A673 (cell line): ENCODE results near the gene CNNM2. TPM values are rescaled to one million over a fixed set of nuclear protein-coding genes. Genes with fewer than 3 reads are reported as not detected.

Experiments
- BruUV-seq: library from RNA; stranded (reverse); fragments of 400-500 nt; replicated peaks from 2 replicates; lab custom pipeline; 2021; lab: Mats Ljungman, UMichigan
- CTCF ChIA-PET: fragments of 300-600 bp; sonication (Branson Sonifier 250); formaldehyde crosslinking; loops from one replicate; lab custom pipeline; 2022; ENCODE audit warnings: antibody characterized with exemption; lab: Charles Lee
- POLR2A ChIA-PET: fragments of 300-600 bp; sonication (Branson Sonifier 250); formaldehyde crosslinking; loops from one replicate; lab custom pipeline; 2022; ENCODE audit warnings: antibody characterized with exemption; ENCODE audit not compliant: low non-redundant PET; lab: Charles Lee
- DNase-seq: peaks from one replicate; pipeline ENCODE4 v3.0.0-alpha.2; 2015; ENCODE audit warnings: low spot score
- H3K27ac ChIP-seq: fragments of 200-600 bp; sonication (generic); 2 replicates; pipeline ENCODE4 v1.5.1; 2016; ENCODE audit warnings: mixed run types, low read depth, mild to moderate bottlenecking, mixed read lengths, antibody characterized with exemption, low read length; ENCODE audit not compliant: poor library complexity, severe bottlenecking
- H3K27me3 ChIP-seq: fragments of 200-600 bp; sonication (generic); replicated peaks from 2 replicates; pipeline ENCODE4 v1.6.1; 2017; ENCODE audit warnings: mixed run types, low read depth, mild to moderate bottlenecking, mixed read lengths, antibody characterized with exemption, low read length; ENCODE audit not compliant: insufficient read depth, poor library complexity
- H3K36me3 ChIP-seq: fragments of 200-600 bp; sonication (generic); 2 replicates; pipeline ENCODE4 v1.6.1; 2016; ENCODE audit warnings: mixed run types, mild to moderate bottlenecking, mixed read lengths, antibody characterized with exemption, low read length; ENCODE audit not compliant: insufficient read depth, poor library complexity, severe bottlenecking
- H3K4me1 ChIP-seq: fragments of 200-600 bp; sonication (generic); 2 replicates; pipeline ENCODE4 v1.6.1; 2017; ENCODE audit warnings: mixed run types, mild to moderate bottlenecking, mixed read lengths, antibody characterized with exemption, low read length; ENCODE audit not compliant: insufficient read depth, poor library complexity, severe bottlenecking
- H3K4me3 ChIP-seq: fragments of 200-600 bp; sonication (generic); 2 replicates; pipeline ENCODE4 v1.5.1; 2016; ENCODE audit warnings: low read depth, mixed run types, mild to moderate bottlenecking, mixed read lengths, low read length; ENCODE audit not compliant: poor library complexity, severe bottlenecking
- H3K9me3 ChIP-seq: fragments of 200-600 bp; sonication (generic); 2 replicates; pipeline ENCODE4 v1.6.1; 2016; ENCODE audit warnings: mixed run types, low read depth, mild to moderate bottlenecking, mixed read lengths, antibody characterized with exemption, low read length; ENCODE audit not compliant: poor library complexity, severe bottlenecking
- CTCF ChIP-seq: fragments of 300-800, 200-600 bp; sonication (generic); conservative IDR thresholded peaks from 2 replicates; pipeline ENCODE4 v1.5.1; 2017; ENCODE audit warnings: low read depth, mild to moderate bottlenecking, antibody characterized with exemption, low read length, moderate library complexity, mixed read lengths
- EZH2 ChIP-seq: fragments of 200-600 bp; sonication (generic); IDR thresholded peaks from 2 replicates; pipeline ENCODE4 v1.6.1; 2017; ENCODE audit warnings: borderline replicate concordance, low read depth, mild to moderate bottlenecking, mixed read lengths, antibody characterized with exemption, low read length; ENCODE audit not compliant: poor library complexity, severe bottlenecking
- intact Hi-C: fragments of 100-400 bp; cut with micrococcal nuclease; formaldehyde crosslinking; loops from one replicate; pipeline ENCODE4 v1.10.0; 2022; ENCODE audit not compliant: unreplicated experiment
- total RNA-seq: library from RNA; stranded (reverse); gene quantifications from 2 replicates; pipeline ENCODE4 v1.2.3, GENCODE V29; 2021

CNNM2 gene
- total RNA-seq, 1 experiment from 2014 or later, result 4.8 TPM

DNA sequence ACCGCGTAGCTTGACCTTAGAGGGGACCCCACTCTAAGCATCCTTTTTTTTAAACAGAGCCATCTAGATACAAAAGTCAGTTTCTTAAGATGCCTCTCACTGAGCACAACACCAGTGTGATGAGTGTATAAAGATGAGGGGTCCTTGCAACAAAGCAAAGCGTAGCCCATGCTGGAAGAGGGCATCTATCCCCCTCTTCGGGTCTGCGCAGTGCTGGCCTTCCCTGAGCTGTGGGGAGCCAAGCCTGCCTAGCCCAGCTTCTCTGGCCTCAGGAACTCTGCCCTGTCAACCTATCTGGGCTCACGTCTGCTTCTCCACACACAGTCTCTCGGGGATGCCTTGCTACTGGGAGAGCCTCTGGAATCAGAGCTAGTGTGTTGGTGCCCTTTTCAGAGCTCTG lies 161.0 kb downstream of the CNNM2 start:
- intact Hi-C loops, result no loop called here
- Histone ChIP-seq H3K27ac (no peak overlapping the region), H3K4me1 (no peaks in the 10 kb centered on the region), H3K4me3 (no peak overlapping the region), H3K36me3 (no peaks in the 10 kb centered on the region), H3K27me3 (no peaks in the 10 kb centered on the region), H3K9me3 (no peaks in the 10 kb centered on the region)
- POLR2A ChIA-PET, result no interaction called here
- no TSS peak for BruUV-seq
- CTCF ChIA-PET, result no interaction called here
- TF ChIP-seq CTCF (no peak), EZH2 (no peak)
- no peak for DNase-seq

DNA sequence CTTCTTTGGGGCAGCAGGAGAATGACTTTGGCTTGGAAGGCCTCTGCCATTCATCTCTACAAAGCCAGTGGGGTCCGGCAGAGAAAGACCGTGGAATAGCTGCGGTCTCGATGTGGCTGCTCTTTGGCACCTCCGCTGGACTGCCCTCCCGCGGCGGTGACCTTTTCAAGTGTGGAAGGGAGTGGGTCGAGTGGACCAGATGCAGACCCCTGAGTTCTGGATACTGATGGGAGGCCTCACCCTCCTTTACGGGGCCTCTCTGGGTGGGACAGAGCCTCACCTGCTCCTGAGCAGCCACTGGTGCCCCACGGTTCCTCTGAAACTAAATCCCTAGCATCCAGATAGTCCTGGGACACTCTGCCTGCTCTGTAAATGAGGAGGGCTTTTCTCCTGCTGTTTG lies 161.9 kb downstream of the CNNM2 start:
- CTCF ChIA-PET, result no interaction called here
- POLR2A ChIA-PET, result interaction anchor here (0.6 kb wide), 1 partner anchor 146 kb away, joined by 5 read pairs; no protein-coding TSS in a partner anchor
- DNase-seq, result no peak

GRCh38 chr10:103080891-103081581 lies 162.9 kb downstream of the CNNM2 start:
- Histone ChIP-seq H3K4me3 (no peak overlapping the region), H3K27ac (no peak overlapping the region), H3K9me3 (no peaks in the 10 kb centered on the region), H3K36me3 (peaks cover 8% of the 10 kb centered on the region), H3K27me3 (no peaks in the 10 kb centered on the region), H3K4me1 (no peaks in the 10 kb centered on the region)
- TF ChIP-seq CTCF, result no peak
- no peak for TF ChIP-seq EZH2
- CTCF ChIA-PET, result no interaction called here
- no peak for DNase-seq
- POLR2A ChIA-PET, result no interaction called here
- intact Hi-C loops, result no loop called here
- no TSS peak for BruUV-seq

More for the DNA sequence above, 161.9 kb downstream of the CNNM2 start:
- TF ChIP-seq EZH2, result no peak
- TF ChIP-seq CTCF, result no peak
- BruUV-seq, result no TSS peak
- intact Hi-C loops, result no loop called here
- Histone ChIP-seq H3K4me1 (no peaks in the 10 kb centered on the region), H3K27ac (no peak overlapping the region), H3K9me3 (no peaks in the 10 kb centered on the region), H3K36me3 (no peaks in the 10 kb centered on the region), H3K4me3 (no peak overlapping the region), H3K27me3 (no peaks in the 10 kb centered on the region)
